ENCODE results near the gene MCAM. TPM values are rescaled to one million over a fixed set of nuclear protein-coding genes. Genes with fewer than 3 reads are reported as not detected.
A peak's percentile ranks its signal among the peaks of the same experiment; 100 is the strongest.

The MCAM gene
- total RNA-seq, 2 donors from 2014 or later: 4.7 to 5.2 TPM

DNA sequence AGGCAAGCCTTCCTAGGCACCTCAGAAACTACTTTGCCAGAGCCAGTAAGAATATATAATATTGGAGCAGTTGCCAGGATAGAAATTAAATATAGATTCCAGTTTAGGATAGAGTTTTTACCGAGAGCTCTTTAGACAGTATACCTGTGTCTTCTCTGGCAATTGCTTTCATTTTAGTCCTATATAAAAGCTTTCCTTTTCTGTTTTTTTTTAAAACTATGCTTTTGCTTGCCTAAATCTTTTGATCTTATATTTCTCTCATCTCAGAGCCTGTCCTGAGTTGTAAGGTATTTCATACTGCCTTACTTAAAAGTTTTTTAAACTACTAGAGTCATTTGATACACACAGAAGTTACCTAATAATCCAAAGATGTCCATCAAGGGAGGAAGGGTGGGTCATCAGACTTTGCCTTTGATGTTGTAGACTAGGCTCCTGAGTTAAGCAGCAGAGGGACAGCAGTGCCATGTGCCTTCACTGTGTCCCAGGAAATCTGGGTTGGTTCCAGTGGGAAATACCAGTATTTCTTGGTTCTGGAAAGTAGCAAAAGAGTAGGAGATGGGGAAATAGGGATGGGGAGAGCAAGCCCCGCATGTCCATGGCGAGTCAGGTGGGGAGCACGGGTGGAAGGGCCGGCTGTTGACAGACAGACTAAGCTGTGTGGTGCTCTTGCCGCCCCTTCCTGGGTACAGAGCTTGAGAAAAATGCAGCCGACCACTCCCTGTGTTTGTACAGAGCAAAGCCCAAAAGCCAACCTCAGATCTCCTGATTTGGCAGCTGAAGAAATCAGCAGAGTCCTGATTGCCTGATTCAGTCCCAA, 11.2 kb downstream of the MCAM start:
- ATAC-seq (replicated peaks in 1 of 2) (peak in 1 of 2 donors; percentile 7), DNase-seq (no peak)
- H3K4me3 Mint-ChIP-seq: peak overlapping the region; percentile 60
- H3K27me3 Mint-ChIP-seq (ENCODE audit: low read depth): no peaks in the 10 kb centered on the region
- no peaks in the 10 kb centered on the region for H3K9me3 Mint-ChIP-seq
- peaks cover 4 to 19% of the 10 kb centered on the region in 2 donors for H3K36me3 Mint-ChIP-seq (ENCODE audit: insufficient read depth in 2 of 2)
- H3K4me1 Mint-ChIP-seq (ENCODE audit: low read depth): peaks cover 26% of the 10 kb centered on the region
- peak overlapping the region; percentile 90 for H3K27ac Mint-ChIP-seq

DNA sequence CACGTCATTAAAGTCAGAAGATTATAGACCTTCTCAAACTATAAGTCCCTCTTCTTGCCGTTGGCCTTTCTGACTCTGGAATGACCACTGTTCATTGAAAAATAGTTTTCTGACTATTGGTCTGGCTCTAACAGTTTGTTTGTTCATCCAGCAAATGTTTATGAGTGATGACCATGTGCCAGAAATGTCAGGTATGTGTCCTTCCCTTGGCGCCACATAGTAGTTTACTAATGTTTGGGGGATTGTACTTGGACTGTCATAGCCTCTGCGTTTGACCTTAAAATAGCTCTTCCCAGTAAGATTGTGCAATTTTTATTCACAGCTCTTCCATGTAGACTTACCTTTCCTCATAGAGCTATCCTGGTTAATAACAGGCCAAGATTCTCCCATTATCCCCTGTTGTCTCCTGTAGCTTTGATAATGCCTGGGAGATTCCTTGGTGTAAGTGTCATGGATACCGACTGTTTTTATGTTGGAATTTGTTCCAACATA, 13.7 kb downstream of the MCAM start:
- Mint-ChIP-seq H3K27ac (no peak overlapping the region), H3K27me3 (ENCODE audit: low read depth) (no peaks in the 10 kb centered on the region), H3K9me3 (no peaks in the 10 kb centered on the region), H3K4me3 (no peak overlapping the region), H3K4me1 (ENCODE audit: low read depth) (peaks cover 26% of the 10 kb centered on the region), H3K36me3 (ENCODE audit: insufficient read depth in 2 of 2) (peaks cover 4 to 22% of the 10 kb centered on the region in 2 donors)
- ATAC-seq (replicated peaks in 1 of 2) (no peak), DNase-seq (no peak)

DNA sequence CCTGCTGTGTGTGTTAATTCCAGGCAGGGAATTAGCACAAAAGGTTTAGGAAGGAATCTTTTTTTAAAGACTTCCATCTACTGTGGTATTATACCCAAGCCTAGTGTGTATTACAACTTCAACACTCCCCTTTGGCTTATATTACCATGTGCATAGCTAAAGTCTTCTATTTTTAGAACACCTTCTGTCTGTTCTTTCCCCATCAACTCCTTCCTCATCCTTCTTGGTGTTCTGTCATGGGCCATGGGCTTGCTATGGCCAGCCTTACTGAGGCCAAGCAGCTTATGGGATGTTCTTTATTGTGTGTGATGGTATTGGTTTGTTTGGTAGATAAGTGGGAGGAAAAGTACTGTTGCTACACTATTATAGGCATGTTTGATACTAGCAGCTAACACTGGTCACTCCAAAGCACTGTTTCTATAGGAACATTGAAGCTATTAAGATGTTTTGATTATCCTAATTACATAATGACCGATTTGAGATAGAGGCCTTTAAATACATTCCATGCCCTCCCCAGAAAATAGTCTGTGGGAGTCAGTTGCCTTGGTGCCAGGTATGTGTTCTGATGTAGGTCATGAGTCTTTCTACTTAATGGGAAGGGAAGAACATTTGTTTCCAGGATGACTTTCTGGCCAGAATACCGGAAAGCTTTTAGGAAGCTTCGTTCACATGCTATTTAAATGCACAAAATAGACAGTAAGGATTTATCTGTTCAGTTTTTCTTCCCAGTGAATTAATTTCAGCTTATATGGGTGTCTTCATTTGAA, 16.5 kb downstream of the MCAM start:
- Mint-ChIP-seq H3K4me3 (no peak overlapping the region), H3K27me3 (ENCODE audit: low read depth) (no peaks in the 10 kb centered on the region), H3K36me3 (ENCODE audit: insufficient read depth in 2 of 2) (peaks cover 5 to 30% of the 10 kb centered on the region in 2 donors), H3K9me3 (no peaks in the 10 kb centered on the region), H3K4me1 (ENCODE audit: low read depth) (peaks cover 8% of the 10 kb centered on the region), H3K27ac (no peak overlapping the region)
- ATAC-seq (replicated peaks in 1 of 2): no peak
- DNase-seq: no peak

GRCh38 chr11:119299416-119299815, 17.5 kb downstream of the MCAM start:
- H3K27me3 Mint-ChIP-seq (ENCODE audit: low read depth): no peaks in the 10 kb centered on the region
- ATAC-seq (replicated peaks in 1 of 2) (no peak), DNase-seq (no peak)
- H3K4me3 Mint-ChIP-seq: no peak overlapping the region
- no peaks in the 10 kb centered on the region for H3K9me3 Mint-ChIP-seq
- H3K27ac Mint-ChIP-seq: no peak overlapping the region
- H3K36me3 Mint-ChIP-seq (ENCODE audit: insufficient read depth in 2 of 2): peaks cover 3 to 28% of the 10 kb centered on the region in 2 donors
- no peaks in the 10 kb centered on the region for H3K4me1 Mint-ChIP-seq (ENCODE audit: low read depth)

DNA sequence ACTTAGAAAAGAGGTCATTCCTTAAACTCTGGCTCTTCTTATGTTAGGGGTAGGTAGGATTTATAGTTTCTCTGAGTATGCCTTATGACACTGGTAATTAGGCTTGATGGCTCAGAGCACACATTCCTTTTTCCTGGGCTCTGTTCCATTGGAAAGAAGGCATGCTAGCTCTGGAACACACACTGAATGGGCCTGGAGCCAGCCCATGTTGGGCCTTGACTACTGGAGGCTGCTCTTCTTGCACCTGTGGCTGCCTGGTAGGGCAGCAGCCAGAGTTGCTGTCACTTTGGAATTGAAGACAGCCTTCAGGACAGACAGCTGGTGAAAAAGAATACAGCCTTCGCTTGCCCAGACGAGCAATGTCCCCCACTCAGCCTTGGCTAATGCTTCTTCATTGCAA, 18.2 kb downstream of the MCAM start:
- ATAC-seq (replicated peaks in 1 of 2): no peak
- Mint-ChIP-seq H3K27me3 (ENCODE audit: low read depth) (no peaks in the 10 kb centered on the region), H3K9me3 (no peaks in the 10 kb centered on the region), H3K4me3 (no peak overlapping the region), H3K36me3 (ENCODE audit: insufficient read depth in 2 of 2) (peaks cover 3 to 28% of the 10 kb centered on the region in 2 donors), H3K27ac (no peak overlapping the region), H3K4me1 (ENCODE audit: low read depth) (no peaks in the 10 kb centered on the region)
- no peak for DNase-seq

DNA sequence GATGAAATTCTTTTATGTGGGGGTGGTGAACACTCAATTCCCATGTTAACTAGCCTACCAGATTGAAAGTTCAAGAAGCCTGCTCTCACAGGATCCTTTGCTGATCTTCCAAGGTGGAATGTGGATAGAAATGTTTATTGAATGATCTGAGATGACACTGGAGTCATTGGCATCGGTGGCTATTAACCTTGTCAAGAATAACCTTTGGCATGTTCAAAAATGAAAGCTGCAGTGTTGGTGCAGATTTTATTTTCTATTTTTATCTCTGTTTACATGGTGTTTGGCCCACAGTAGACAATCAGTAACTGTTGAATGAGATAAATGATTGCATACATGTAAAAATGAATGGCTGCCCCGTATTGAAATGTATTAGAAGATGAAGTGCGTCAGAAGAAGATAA, 19.0 kb downstream of the MCAM start:
- Mint-ChIP-seq H3K27ac (peak overlapping the region; percentile 5), H3K9me3 (no peaks in the 10 kb centered on the region), H3K27me3 (ENCODE audit: low read depth) (no peaks in the 10 kb centered on the region), H3K36me3 (ENCODE audit: insufficient read depth in 2 of 2) (peaks cover 4 to 20% of the 10 kb centered on the region in 2 donors), H3K4me3 (no peak overlapping the region), H3K4me1 (ENCODE audit: low read depth) (no peaks in the 10 kb centered on the region)
- DNase-seq: no peak
- ATAC-seq (replicated peaks in 1 of 2): no peak

DNA sequence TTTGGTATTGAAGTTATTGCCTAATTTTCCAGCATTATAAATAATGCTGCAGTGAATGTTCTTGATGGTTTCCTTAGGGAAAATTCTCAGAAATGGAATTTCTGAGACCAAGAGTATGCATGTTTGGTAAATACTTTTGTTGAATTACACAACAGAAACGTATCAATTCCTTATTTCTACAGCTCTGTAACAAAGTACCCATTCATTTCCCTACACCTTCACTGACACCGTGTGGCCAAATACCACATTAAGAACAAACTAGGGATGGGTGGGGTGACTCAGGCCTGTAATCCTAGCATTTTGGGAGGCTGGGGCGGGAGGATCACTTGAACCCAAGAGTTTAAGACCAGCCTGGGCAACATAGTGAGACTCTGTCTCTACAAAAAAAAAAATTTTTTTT, 21.8 kb downstream of the MCAM start:
- Mint-ChIP-seq H3K4me1 (ENCODE audit: low read depth) (no peaks in the 10 kb centered on the region), H3K4me3 (no peak overlapping the region), H3K36me3 (ENCODE audit: insufficient read depth in 2 of 2) (peaks cover 6 to 16% of the 10 kb centered on the region in 2 donors), H3K9me3 (no peaks in the 10 kb centered on the region), H3K27me3 (ENCODE audit: low read depth) (no peaks in the 10 kb centered on the region), H3K27ac (no peak overlapping the region)
- no peak for DNase-seq
- no peak for ATAC-seq (replicated peaks in 1 of 2)

DNA sequence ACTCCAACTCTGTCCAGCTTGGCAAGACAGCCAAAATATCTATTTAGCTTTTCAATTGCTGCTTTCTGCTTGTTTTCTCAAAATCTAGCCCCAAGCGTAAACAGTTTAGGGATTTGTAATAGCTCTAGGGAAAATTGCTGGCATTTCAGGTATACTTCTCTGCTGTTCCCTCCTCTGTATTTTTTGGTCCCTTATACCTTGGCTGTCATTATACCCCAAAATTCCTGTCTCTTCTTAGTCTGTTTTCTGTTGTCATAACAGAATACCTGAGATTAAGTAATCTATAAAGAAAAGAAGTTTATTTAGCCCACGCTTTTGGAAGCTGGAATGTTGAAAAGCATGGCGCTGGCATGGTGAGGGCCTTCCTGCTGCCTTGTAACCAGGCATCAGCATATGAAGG, 23.5 kb downstream of the MCAM start:
- H3K4me1 Mint-ChIP-seq (ENCODE audit: low read depth): no peaks in the 10 kb centered on the region
- DNase-seq: no peak
- H3K36me3 Mint-ChIP-seq (ENCODE audit: insufficient read depth in 2 of 2): peaks cover 6 to 15% of the 10 kb centered on the region in 2 donors
- no peaks in the 10 kb centered on the region for H3K27me3 Mint-ChIP-seq (ENCODE audit: low read depth)
- ATAC-seq (replicated peaks in 1 of 2): no peak
- H3K9me3 Mint-ChIP-seq: no peaks in the 10 kb centered on the region
- H3K4me3 Mint-ChIP-seq: no peak overlapping the region
- no peak overlapping the region for H3K27ac Mint-ChIP-seq

DNA sequence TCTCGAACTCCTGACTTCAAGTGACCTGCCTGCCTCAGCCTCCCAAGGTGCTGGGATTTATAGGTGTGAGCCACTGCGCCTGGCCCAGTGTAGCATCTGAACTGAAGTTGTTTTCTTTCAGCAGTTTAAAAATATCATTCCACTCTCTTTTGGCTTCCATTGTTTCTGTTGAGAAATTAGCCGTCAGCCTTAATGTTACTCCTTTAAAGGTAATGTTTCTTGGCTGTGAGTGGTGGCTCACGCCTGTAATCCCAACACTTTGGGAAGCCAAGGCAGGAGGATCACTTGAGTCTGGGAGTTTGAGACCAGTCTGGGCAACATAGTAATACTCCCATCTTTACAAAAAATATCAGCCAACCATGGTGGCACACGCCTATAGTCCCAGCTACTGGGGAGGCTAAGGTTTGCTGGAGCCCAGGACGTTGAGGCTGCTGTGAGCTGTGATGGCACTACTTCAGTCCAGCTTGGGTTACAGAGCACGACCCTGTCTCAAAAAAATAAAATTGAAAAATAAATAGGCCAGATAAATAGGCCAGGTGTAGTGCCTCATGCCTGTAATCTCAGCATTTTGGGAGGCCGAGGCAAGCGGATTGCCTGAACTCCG, 25.9 kb downstream of the MCAM start:
- no peak for DNase-seq
- peaks cover 5 to 18% of the 10 kb centered on the region in 2 donors for H3K36me3 Mint-ChIP-seq (ENCODE audit: insufficient read depth in 2 of 2)
- ATAC-seq (replicated peaks in 1 of 2): no peak
- H3K4me1 Mint-ChIP-seq (ENCODE audit: low read depth): no peaks in the 10 kb centered on the region
- H3K4me3 Mint-ChIP-seq: no peak overlapping the region
- H3K27ac Mint-ChIP-seq: no peak overlapping the region
- no peaks in the 10 kb centered on the region for H3K9me3 Mint-ChIP-seq
- no peaks in the 10 kb centered on the region for H3K27me3 Mint-ChIP-seq (ENCODE audit: low read depth)

GRCh38 chr11:119288219-119288618, 28.7 kb downstream of the MCAM start:
- ATAC-seq (replicated peaks in 1 of 2) (no peak), DNase-seq (no peak)
- no peaks in the 10 kb centered on the region for H3K9me3 Mint-ChIP-seq
- H3K27me3 Mint-ChIP-seq (ENCODE audit: low read depth): no peaks in the 10 kb centered on the region
- peaks cover 3 to 24% of the 10 kb centered on the region in 2 donors for H3K36me3 Mint-ChIP-seq (ENCODE audit: insufficient read depth in 2 of 2)
- no peak overlapping the region for H3K4me3 Mint-ChIP-seq
- no peak overlapping the region for H3K27ac Mint-ChIP-seq
- peaks cover 11% of the 10 kb centered on the region for H3K4me1 Mint-ChIP-seq (ENCODE audit: low read depth)

DNA sequence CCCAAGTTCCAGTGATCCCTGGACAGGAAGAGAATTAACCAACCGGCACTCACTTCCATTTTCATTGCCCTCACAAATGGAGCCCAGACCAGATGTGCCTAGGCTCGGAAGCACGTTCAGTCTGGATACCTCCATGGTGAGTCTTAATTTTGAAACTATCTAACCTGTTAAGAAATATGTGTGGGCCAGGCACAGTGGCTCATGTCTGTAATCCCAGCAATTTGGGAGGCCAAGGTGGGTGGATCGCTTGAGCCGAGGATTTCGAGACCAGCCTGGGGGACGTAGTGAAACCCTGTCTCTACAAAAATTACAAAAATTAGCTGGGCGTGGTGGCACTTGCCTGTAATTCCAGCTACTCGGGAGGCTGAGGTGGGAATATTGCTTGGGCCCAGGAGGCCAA, 31.5 kb downstream of the MCAM start:
- H3K36me3 Mint-ChIP-seq (ENCODE audit: insufficient read depth in 2 of 2): peaks cover 0 to 19% of the 10 kb centered on the region in 2 donors
- H3K9me3 Mint-ChIP-seq: no peaks in the 10 kb centered on the region
- ATAC-seq (replicated peaks in 1 of 2): no peak
- H3K27ac Mint-ChIP-seq: no peak overlapping the region
- peaks cover 19% of the 10 kb centered on the region for H3K4me1 Mint-ChIP-seq (ENCODE audit: low read depth)
- H3K4me3 Mint-ChIP-seq: no peak overlapping the region
- H3K27me3 Mint-ChIP-seq (ENCODE audit: low read depth): no peaks in the 10 kb centered on the region
- no peak for DNase-seq

- H3K36me3 Mint-ChIP-seq (ENCODE audit: insufficient read depth in 2 of 2): peaks cover 0 to 22% of the 10 kb centered on the region in 2 donors
- peaks cover 19% of the 10 kb centered on the region for H3K4me1 Mint-ChIP-seq (ENCODE audit: low read depth)
- no peak overlapping the region for H3K4me3 Mint-ChIP-seq
- peak overlapping the region; percentile 60 for H3K27ac Mint-ChIP-seq
- peak; percentile 77 for ATAC-seq (replicated peaks in 1 of 2)
- no peak for DNase-seq
- no peaks in the 10 kb centered on the region for H3K27me3 Mint-ChIP-seq (ENCODE audit: low read depth)
- no peaks in the 10 kb centered on the region for H3K9me3 Mint-ChIP-seq
Observed at GRCh38 chr11:119284344-119285157, 32.4 kb downstream of the MCAM start.

All from activated T-cell treated with anti-CD3 and anti-CD28 coated beads, Interleukin-2, amount 50 U/mL, for 72 hours (primary cell).